SK-N-MC (cell line): ENCODE data around the gene MET.

Experiments
- EZH2 ChIP-seq: fragments of 200-600 bp; sonication (generic); IDR thresholded peaks from one replicate; pipeline ENCODE4 v1.6.1; 2017; ENCODE audit warnings: antibody characterized with exemption
- POLR2AphosphoS5 ChIP-seq: IDR thresholded peaks from 2 replicates; pipeline ENCODE4 v1.6.1; 2012; ENCODE audit warnings: mild to moderate bottlenecking, low read depth, low read length, borderline replicate concordance

DNA sequence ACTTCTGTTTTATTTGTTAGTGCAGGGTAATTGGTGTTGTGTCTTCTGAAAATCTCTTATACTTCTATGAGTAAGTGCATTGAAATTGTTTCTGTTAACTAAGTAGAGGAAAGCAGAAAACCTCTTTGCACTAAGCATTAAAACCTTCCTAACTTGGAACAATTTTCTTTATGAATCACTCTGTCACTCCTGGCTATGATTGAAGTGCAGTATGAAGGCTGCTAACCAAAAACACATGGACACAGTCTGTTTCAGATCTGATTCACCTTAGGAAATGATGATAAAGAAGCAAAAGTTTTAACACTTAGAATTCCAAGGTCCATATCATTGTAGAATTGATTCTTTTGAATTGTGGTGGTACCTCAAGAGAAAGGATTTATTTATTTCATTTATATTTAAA, 41.9 kb downstream of the MET start:
- no peak for TF ChIP-seq EZH2
- no peak for TF ChIP-seq POLR2AphosphoS5
